IMR-90 (cell line): Measurements from ENCODE around the gene EPO. TPM values are rescaled to one million over a fixed set of nuclear protein-coding genes. Genes with fewer than 3 reads are reported as not detected.

Source experiments
- ATAC-seq: fragments of 200-7000 bp; cut with Tn5 transposase; 2 replicates; pipeline ENCODE4 v1.9.1; 2020; ENCODE audit warnings: low read depth, mild to moderate bottlenecking, moderate library complexity
- BruUV-seq: library from RNA; stranded (reverse); fragments of 400-500 nt; replicated peaks from 2 replicates; lab custom pipeline; 2021; lab: Mats Ljungman, UMichigan
- CTCF ChIA-PET: fragments of 300-600 bp; formaldehyde crosslinking; extraction: SDS; loops from one replicate; lab custom pipeline; 2021; ENCODE audit warnings: antibody characterized with exemption; lab: Yijun Ruan, JAX
- POLR2A ChIA-PET: fragments of 300-600 bp; sonication (Branson Sonifier 250); formaldehyde crosslinking; loops from one replicate; lab custom pipeline; 2022; ENCODE audit warnings: antibody characterized with exemption; ENCODE audit not compliant: unreplicated experiment; lab: Charles Lee
- DNase-seq: peaks from one replicate; pipeline ENCODE4 v3.0.0; 2013
- H2AFZ ChIP-seq: replicated peaks from 2 replicates; pipeline ENCODE3; 2013; ENCODE audit warnings: low read length, mild to moderate bottlenecking; ENCODE audit not compliant: poor library complexity
- H2AK5ac ChIP-seq: 2 replicates; pipeline ENCODE4 v1.6.1; 2013; ENCODE audit warnings: low read depth, low read length, inconsistent platforms
- H2AK9ac ChIP-seq: replicated peaks from 2 replicates; pipeline ENCODE3; 2013; ENCODE audit warnings: mild to moderate bottlenecking, low read depth, low read length, moderate library complexity; ENCODE audit not compliant: poor library complexity
- H2BK120ac ChIP-seq: 2 replicates; pipeline ENCODE4 v1.6.1; 2013; ENCODE audit warnings: low read depth, low read length, inconsistent platforms
- H2BK15ac ChIP-seq: 3 replicates; pipeline ENCODE4 v1.6.1; 2013; ENCODE audit warnings: low read depth, low read length, inconsistent platforms
- H2BK20ac ChIP-seq: 2 replicates; pipeline ENCODE4 v1.6.1; 2013; ENCODE audit warnings: low read depth, mild to moderate bottlenecking, inconsistent platforms, low read length, moderate library complexity
- H2BK5ac ChIP-seq: 2 replicates; pipeline ENCODE4 v1.6.1; 2013; ENCODE audit warnings: mild to moderate bottlenecking, low read depth, low read length, inconsistent platforms; ENCODE audit not compliant: poor library complexity, severe bottlenecking
- H3K14ac ChIP-seq: replicated peaks from 2 replicates; pipeline ENCODE4 v1.6.1; 2013; ENCODE audit warnings: low read depth, low read length, inconsistent platforms
- H3K18ac ChIP-seq: 2 replicates; pipeline ENCODE4 v1.6.1; 2013; ENCODE audit warnings: low read depth, low read length, control low read depth
- H3K23ac ChIP-seq: 2 replicates; pipeline ENCODE4 v1.6.1; 2013; ENCODE audit warnings: low read depth, low read length, inconsistent platforms
- H3K27ac ChIP-seq: 2 replicates; pipeline ENCODE4 v1.5.1; 2013; ENCODE audit warnings: mild to moderate bottlenecking, control low read depth, low read length; ENCODE audit not compliant: insufficient read depth
- H3K27me3 ChIP-seq: 2 replicates; pipeline ENCODE4 v1.6.1; 2013; ENCODE audit warnings: low read length; ENCODE audit not compliant: control insufficient read depth, insufficient read depth
- H3K36me3 ChIP-seq: 2 replicates; pipeline ENCODE4 v1.6.1; 2013; ENCODE audit warnings: low read length, mixed read lengths; ENCODE audit not compliant: control insufficient read depth, insufficient read depth
- H3K4ac ChIP-seq: 2 replicates; pipeline ENCODE4 v1.6.1; 2013; ENCODE audit warnings: low read depth, low read length, inconsistent platforms
- H3K4me1 ChIP-seq: 2 replicates; pipeline ENCODE4 v1.6.1; 2013; ENCODE audit warnings: low read length, mixed read lengths; ENCODE audit not compliant: control insufficient read depth, insufficient read depth
- H3K4me2 ChIP-seq: 2 replicates; pipeline ENCODE4 v1.6.1; 2013; ENCODE audit warnings: low read depth, mild to moderate bottlenecking, control low read depth, low read length, moderate library complexity
- H3K4me3 ChIP-seq: 2 replicates; pipeline ENCODE4 v1.5.1; 2013; ENCODE audit warnings: low read depth, mild to moderate bottlenecking, control low read depth, low read length, moderate library complexity; ENCODE audit not compliant: insufficient read depth
- H3K56ac ChIP-seq: 2 replicates; pipeline ENCODE4 v1.6.1; 2013; ENCODE audit warnings: low read length, inconsistent platforms; ENCODE audit not compliant: insufficient read depth; ENCODE audit errors: extremely low read depth
- H3K79me1 ChIP-seq, 2 experiments: 2 replicates each; pipeline ENCODE4 v1.6.1; 2013; ENCODE audit warnings: low read length in 2 of 2, inconsistent platforms in 1 of 2, low read depth in 1 of 2
- H3K9ac ChIP-seq: 2 replicates; pipeline ENCODE4 v1.6.1; 2013; ENCODE audit warnings: low read depth, low read length, control low read depth
- H3K9me1 ChIP-seq: 2 replicates; pipeline ENCODE4 v1.6.1; 2013; ENCODE audit warnings: low read length, inconsistent platforms; ENCODE audit not compliant: insufficient read depth
- H3K9me3 ChIP-seq: 2 replicates; pipeline ENCODE4 v1.6.1; 2013; ENCODE audit warnings: low read length; ENCODE audit not compliant: control insufficient read depth, insufficient read depth
- H4K20me1 ChIP-seq: 2 replicates; pipeline ENCODE4 v1.6.1; 2013; ENCODE audit warnings: low read length, inconsistent platforms; ENCODE audit not compliant: insufficient read depth
- H4K5ac ChIP-seq: 2 replicates; pipeline ENCODE4 v1.6.1; 2013; ENCODE audit warnings: mild to moderate bottlenecking, low read depth, low read length, control low read depth
- H4K8ac ChIP-seq, 2 experiments: 2 replicates each; pipeline ENCODE4 v1.6.1; 2013; ENCODE audit warnings: low read depth in 2 of 2, low read length in 2 of 2, control low read depth in 1 of 2, inconsistent platforms in 1 of 2
- H4K91ac ChIP-seq: 2 replicates; pipeline ENCODE4 v1.6.1; 2013; ENCODE audit warnings: low read depth, low read length, inconsistent platforms; ENCODE audit not compliant: insufficient read depth
- CEBPB ChIP-seq: IDR thresholded peaks from 2 replicates; pipeline ENCODE4 v1.6.1; 2012; ENCODE audit warnings: low read depth, low read length, improper control_type of control experiment
- MAFK ChIP-seq: IDR thresholded peaks from 2 replicates; pipeline ENCODE4 v1.6.1; 2012; ENCODE audit warnings: low read depth, low read length, improper control_type of control experiment
- MXI1 ChIP-seq: IDR thresholded peaks from 2 replicates; pipeline ENCODE4 v1.6.1; 2012; ENCODE audit warnings: low read depth, mild to moderate bottlenecking, low read length, moderate library complexity, borderline replicate concordance
- RAD21 ChIP-seq: IDR thresholded peaks from 2 replicates; pipeline ENCODE4 v1.6.1; 2012; ENCODE audit warnings: low read length, improper control_type of control experiment
- RFX5 ChIP-seq: IDR thresholded peaks from 2 replicates; pipeline ENCODE4 v1.8.0; 2012; ENCODE audit warnings: low read depth, mild to moderate bottlenecking, low read length, moderate library complexity
- SMC3 ChIP-seq: fragments of 150-350 bp; IDR thresholded peaks from 2 replicates; pipeline ENCODE4 v1.6.1; 2016; ENCODE audit warnings: low read depth, mild to moderate bottlenecking, antibody characterized with exemption, low read length, moderate library complexity
- WGBS, 2 experiments: methylation state at CpG; one replicate each; pipeline versions ENCODE4 v1.1.5 to v1.1.7; 2013; ENCODE audit warnings: missing lambda C conversion rate in 2 of 2; ENCODE audit not compliant: insufficient read length in 1 of 2; ENCODE audit errors: extremely low coverage in 2 of 2; 5-methylcytosine and 5-hydroxymethylcytosine counted together
- dilution Hi-C: fragments of 300-500 bp; cut with HindIII; formaldehyde crosslinking; loops from one replicate; pipeline ENCODE4 v1.14.3; 2018; ENCODE audit warnings: low sequenced_read_pairs; ENCODE audit not compliant: unreplicated experiment
- in situ Hi-C: fragments of 300-500 bp; cut with MboI; formaldehyde crosslinking; loops from 3 replicates; pipeline ENCODE4 v1.14.3; 2019; ENCODE audit warnings: low sequenced_read_pairs, inconsistent platforms, mixed read lengths
- intact Hi-C: fragments of 100-400 bp; cut with micrococcal nuclease; formaldehyde crosslinking; loops from 2 replicates; pipeline ENCODE4 v1.10.0; 2022
- polyA plus RNA-seq, 3 experiments: library from polyadenylated mRNA; depleted of rRNA; stranded (reverse); fragments of >200 nt; gene quantifications; 2 replicates each; pipeline ENCODE4 v1.2.3, GENCODE V29; 2012; ENCODE audit warnings: low replicate concordance in 1 of 3
- total RNA-seq: library from RNA; depleted of rRNA; stranded (reverse); fragments of >200 nt; gene quantifications from 2 replicates; pipeline ENCODE4 v1.2.3, GENCODE V29; 2012
- TF ChIP-seq, protein P1 (sequence below): fragments of 150-350 bp; IDR thresholded peaks from 2 replicates; pipeline ENCODE4 v1.6.1; 2017; ENCODE audit warnings: mild to moderate bottlenecking, antibody characterized with exemption, low read length, low read depth

EPO gene
- total and polyA plus RNA-seq, 2 of the 4 experiments (the other 2 are of a cell fraction), result not detected

DNA sequence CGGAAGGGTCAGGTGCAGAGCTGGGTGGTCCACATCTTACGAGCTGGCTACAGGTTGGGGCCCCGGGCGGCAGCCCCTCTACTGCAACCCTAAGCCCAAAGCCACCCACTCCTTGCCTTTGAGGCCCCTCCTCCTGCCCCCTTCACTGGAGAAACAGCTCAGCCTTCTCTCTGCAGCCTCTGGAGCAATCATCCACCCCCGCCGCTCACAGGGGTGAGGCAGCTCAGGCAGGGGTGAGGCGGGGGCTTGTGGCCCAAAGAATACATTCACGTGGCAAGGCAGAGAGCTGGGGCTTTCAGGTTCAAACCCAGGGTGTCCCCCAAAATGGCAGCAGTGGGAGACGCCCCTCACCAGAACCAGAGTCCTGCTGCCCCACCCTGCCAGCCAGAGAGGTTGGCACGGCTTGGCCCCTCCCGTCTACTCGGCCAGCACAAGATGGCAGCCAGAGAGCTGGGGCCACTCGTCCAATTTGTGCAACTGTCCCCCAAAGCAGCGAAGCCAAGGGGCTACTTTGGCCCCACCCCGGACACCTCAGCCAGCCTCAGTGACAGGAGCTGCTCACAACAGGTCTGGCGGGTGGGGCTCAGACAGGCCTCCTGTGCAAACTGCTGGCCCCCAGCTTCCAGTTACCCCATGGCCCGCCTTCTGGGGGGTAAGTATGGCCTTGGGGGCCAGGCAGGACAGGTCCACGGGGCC lies 39.5 kb upstream of the EPO start:
- H3K4ac ChIP-seq, result no peak overlapping the region
- H4K20me1 ChIP-seq, result peaks cover 51% of the 10 kb centered on the region
- in situ Hi-C loops, result no loop called here
- H4K8ac ChIP-seq, result no peak overlapping the region
- H3K23ac ChIP-seq, result no peak overlapping the region
- WGBS, 2 experiments, result 87% methylated on average over 3 of the region's 18 CpGs; no CpG with 5 or more reads in 1 of the 2 experiments
- no peak overlapping the region for H2BK5ac ChIP-seq
- no peak overlapping the region for H3K4me2 ChIP-seq
- H2BK15ac ChIP-seq, result no peak overlapping the region
- peaks cover 9% of the 10 kb centered on the region for H3K4me1 ChIP-seq
- DNase-seq (no peak), ATAC-seq (no peak)
- no peak overlapping the region for H3K4me3 ChIP-seq
- dilution Hi-C loops, result no loop called here
- BruUV-seq, result no TSS peak
- H3K27ac ChIP-seq, result no peak overlapping the region
- H3K9ac ChIP-seq, result no peak overlapping the region
- H2AK9ac ChIP-seq, result peak overlapping the region; percentile 15
- no peaks in the 10 kb centered on the region for H3K9me1 ChIP-seq
- H2AK5ac ChIP-seq, result no peak overlapping the region
- H4K91ac ChIP-seq, result no peak overlapping the region
- H3K79me1 ChIP-seq, result peaks cover 13 to 48% of the 10 kb centered on the region in 2 experiments
- H3K36me3 ChIP-seq, result peaks cover 84% of the 10 kb centered on the region
- no peak overlapping the region for H3K56ac ChIP-seq
- intact Hi-C loops, result no loop called here
- H3K9me3 ChIP-seq, result no peaks in the 10 kb centered on the region
- TF ChIP-seq RFX5, result no peak
- no peak for TF ChIP-seq MXI1
- no peak for TF ChIP-seq RAD21
- TF ChIP-seq MAFK, result no peak
- TF ChIP-seq CEBPB, result no peak
- TF ChIP-seq, protein P1, sequence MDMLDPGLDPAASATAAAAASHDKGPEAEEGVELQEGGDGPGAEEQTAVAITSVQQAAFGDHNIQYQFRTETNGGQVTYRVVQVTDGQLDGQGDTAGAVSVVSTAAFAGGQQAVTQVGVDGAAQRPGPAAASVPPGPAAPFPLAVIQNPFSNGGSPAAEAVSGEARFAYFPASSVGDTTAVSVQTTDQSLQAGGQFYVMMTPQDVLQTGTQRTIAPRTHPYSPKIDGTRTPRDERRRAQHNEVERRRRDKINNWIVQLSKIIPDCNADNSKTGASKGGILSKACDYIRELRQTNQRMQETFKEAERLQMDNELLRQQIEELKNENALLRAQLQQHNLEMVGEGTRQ, result no peak
- TF ChIP-seq SMC3, result no peak
- no peak overlapping the region for H4K5ac ChIP-seq
- no peaks in the 10 kb centered on the region for H3K27me3 ChIP-seq
- peak overlapping the region; percentile 33 for H2AFZ ChIP-seq
- H3K18ac ChIP-seq, result no peak overlapping the region
- no peak overlapping the region for H2BK120ac ChIP-seq
- no peak overlapping the region for H2BK20ac ChIP-seq
- ChIA-PET CTCF (no interaction called here), POLR2A (interaction anchor here (1.1 kb wide), 1 partner anchor 13 kb away, joined by 5 read pairs; the partner anchor contains the start of gene GIGYF1)
- no peak overlapping the region for H3K14ac ChIP-seq
